Occipital lobe (tissue), 2 donors: ENCODE measurements around the gene IQSEC1. TPM values are rescaled to one million over a fixed set of nuclear protein-coding genes. Genes with fewer than 3 reads are reported as not detected.
A peak's percentile ranks its signal among the peaks of the same experiment; 100 is the strongest.
"Not testable (repeated sequence)": the region's sequence is repeated elsewhere in the genome, so short reads cannot be mapped to it uniquely, and the experiment has no call there.

Source experiments
- DNase-seq: peaks from one replicate; lab custom pipeline; 2025; lab: John Stamatoyannopoulos, UW
- total RNA-seq: library from RNA; depleted of rRNA; stranded (reverse); fragments of >200 nt; gene quantifications from one replicate; pipeline ENCODE4 v1.2.3, GENCODE V29; 2014

IQSEC1 gene
- total RNA-seq, 1 donor from 2014 or later: 14.3 TPM

DNA sequence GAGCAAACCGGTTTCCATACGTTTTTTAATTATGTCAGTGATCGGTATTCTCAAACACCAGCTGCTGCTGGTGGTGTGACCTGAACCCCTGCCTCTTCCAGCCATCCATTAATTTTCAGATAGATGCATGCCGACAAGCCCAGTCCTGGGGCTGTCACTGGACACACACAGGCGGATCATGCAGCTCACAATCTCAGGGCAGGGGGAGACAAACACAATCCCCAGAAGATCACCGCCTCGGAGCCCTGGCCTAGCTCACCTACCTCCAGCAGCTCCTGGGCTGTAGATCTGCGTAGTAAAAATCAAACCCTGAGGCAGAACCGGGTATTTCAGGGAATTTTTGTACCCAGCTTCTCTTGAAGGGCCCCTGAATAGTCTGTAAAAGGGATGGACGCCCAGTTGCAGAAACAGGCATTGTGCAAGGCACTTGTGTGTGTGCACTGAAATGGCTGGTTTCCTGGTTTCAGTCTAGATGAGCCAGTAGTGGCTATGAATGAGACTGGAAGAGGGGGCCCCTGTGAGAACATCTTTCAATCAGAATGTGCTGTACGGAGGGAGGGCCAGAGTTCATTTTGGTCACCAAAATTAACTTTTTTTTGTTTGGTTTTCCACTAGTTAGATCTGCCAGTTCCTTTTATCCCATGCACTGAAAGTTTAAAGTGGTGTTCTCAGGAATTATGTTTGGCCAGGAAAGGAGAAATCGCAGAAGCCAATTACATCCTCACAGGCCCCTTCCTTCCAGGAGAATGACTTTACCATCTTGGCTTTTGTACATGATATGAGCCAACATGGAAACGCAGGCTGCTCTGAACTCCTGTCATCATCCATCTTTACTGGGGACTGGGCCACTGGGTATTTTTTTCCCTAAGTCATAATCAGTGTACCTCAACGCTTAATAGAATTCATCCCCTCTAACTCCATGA, 176.9 kb downstream of the IQSEC1 start:
- DNase-seq: no peak

DNA sequence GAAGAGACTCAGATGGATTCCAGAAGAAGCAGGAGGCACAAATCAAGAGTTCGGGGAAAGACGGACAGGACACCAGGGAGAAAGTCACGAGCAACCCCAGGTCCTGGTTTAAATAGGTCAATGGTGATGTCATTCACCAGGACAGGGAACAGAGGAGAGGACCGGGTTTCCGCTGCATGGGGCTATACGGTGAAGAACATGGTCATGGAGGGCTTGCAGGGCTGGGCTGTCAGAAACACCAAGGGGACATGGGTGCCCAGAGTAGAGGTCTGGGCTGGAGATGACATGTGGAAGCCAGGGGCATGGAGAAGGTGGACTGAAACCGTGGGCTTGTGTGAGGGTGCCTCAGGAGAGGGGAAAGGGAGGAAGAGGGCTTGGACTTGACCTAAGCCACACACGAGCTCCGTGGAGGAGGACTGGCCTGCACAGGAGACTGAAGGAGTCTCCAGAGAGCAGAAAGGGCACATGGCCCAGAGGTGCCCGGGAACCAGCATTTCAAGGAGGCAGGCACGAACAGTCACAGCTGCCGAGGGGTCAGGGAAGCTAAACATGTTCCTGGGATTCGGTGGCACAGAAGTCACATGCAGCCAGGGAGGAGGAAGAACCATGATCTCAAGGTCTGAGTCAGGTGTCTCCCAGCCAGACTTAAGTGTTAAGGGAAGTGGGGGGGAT, 177.7 kb downstream of the IQSEC1 start:
- no peak for DNase-seq

DNA sequence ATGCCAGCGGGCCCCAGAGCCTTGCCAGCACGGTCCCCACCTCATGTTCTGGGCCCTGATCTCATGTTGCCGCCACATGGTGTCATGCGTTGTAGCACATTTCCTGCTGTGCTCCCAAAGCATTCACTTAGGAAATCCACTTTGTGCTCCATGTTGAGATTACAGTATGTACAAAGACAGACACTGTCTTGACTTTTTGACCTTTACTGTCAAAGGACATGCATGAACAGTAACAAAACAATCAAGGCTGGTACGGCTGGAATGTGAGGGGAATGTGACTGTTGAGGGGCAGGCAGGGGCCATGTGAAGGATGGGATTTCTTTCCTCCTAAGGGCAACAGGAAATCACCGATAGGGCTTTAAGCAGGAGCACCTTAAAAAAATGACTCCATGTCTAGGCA, 178.6 kb downstream of the IQSEC1 start:
- no peak for DNase-seq

DNA sequence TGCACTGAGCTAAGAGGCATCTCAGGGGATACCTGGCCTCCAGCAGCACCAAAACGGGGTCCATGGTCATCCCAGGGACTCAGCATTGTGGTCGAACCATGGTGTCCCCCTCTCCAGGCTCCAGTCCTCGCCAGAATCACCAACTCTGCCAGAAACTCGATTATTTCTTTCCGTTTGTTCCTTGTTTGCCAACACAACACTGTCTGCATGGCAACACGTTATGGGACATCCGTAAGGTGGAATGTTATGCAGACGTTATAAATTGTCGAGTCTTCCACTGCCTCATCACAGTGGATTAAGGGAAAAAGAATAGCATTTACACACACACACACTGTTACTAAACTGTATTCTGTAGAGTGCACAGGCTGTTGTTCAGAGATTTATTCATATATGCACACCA, 179.4 kb downstream of the IQSEC1 start:
- no peak for DNase-seq

DNA sequence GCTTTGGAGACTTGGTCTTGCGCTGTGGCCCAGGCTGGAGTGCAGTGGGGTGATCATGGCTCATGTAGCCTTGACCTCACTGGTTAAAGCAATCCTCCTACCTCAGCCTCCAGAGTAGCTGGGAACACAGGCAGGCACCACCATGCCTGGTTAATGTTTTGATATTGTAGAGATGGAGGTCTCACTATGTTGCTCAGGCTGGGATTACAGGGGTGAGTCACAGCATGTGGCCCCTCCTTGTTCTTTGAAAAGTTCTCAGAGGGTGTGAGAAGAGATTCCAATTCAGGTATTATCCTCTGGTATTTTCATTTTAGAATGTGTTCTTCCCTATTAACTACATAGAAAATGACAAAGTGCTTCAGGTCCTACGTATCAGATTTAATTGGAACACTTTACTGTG, 180.0 kb downstream of the IQSEC1 start:
- no peak for DNase-seq

DNA sequence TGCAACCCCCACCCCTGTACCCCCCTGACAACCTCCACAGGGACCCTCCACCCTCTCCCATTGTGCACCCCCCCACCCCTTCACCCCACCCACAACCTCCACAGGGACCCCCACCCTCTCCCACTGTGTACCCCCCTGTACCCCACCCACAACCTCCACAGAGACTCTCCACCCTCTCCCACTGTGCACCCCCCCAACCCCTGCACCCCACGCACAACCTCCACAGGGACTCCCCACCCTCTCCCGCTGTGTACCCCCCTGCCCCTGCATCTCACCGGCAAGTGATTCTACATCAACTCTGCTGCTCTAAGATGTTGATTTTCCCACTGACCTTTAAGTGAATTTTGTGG, 180.4 kb downstream of the IQSEC1 start:
- DNase-seq: no peak

DNA sequence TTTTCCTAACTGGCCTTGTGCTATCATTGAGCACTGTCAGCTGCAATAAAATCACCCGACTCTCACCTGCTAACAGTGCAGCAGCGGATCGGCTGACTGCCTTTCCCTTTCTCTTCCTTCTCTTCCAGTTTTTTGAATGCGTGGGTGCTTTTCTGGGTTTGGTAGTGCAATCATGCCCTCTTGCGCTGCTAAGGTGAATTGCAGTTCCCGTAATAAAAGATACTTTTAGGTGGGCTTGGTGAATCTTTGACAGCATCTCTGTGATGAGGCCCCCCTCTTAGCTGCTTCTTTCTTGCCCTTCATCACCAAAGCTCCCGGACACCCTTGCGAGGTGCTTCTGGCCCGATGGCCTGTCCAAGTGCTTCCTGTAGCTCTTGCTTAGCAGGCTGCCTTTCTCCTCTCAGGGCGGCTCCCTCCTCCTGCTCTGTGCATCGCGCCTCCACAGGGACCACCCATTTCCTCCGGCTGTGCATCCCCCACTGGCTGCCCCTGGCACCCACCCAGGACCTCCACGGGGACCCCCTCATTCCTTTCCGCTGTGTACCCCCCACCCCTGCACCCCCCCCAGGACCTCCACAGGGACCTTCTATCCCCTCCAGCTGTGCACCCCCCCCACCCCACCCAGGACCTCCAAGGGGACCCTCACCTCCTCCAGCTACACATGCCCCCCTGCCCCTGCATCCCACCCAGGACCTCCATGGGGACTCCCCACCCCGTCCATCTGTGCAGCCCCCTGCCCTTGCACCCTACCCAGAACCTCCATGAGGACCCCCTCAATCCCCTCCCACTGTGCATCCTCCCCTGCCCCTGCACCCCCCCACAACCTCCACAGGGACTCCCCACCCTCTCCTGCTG, 181.0 kb downstream of the IQSEC1 start:
- peak; percentile 45 for DNase-seq

DNA sequence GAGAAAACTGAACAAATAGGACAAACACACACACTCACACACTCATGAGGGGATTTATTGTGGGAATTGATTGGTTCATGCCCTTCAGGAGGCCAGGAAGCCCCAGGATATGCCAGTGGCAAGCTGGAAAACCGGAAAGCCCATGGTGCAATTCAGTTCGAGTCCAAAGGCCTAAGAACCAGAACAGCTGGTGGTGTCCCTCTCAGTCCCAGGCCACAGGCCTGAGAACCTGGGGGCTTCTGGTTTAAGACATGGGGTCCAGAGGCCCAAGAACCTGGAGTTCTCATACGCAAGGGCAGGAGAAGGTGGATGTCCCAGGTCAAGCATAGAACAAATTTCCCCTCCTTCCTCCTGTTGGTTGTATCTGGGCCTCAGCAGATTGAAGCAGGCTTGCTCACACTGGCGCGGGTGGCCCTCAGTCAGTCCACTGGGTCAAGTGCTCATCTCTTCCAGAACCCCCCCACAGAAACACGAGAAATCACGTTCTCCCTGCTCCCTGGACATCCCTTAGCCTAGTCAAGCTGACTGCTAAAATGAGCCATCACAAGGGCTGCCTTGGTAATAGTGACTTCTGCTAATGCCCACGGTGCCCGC, 181.7 kb downstream of the IQSEC1 start:
- DNase-seq: no peak

DNA sequence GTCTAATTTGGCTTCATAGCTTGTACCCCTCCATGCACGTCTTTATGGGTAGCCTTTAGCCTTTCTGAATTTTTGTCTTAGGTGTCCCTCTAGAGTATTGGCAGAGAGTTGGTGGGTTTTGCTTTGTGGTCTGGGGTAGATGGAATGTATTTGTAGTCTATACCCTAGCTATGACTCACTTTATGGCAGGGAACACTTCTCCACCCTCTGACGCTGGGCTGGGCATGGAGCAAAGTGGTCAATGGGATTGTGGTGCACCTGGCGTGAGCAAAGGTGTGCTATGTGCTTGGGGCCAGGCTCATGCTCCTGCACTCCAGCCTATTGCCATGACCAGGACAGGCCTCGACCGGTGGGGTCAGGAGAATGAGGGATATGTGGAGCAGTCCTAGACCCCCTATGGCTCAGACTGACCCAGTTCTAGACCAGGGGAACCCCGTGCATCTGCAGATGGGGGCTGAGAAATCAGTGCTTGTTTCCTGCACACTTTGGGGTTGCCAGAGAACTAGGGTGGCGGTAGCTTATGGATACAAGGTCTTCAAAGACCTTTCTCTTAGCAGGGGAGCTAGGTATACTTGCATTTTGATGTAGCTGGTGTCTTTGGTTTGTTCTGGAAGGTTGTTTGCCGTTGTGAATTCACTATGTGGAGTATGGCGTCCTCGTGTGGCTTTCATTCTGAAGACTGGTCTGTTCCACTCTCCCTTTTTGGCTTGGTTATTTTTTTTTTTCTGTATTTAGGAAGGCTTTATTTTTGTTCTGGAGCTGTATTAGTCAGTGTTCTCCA, 182.4 kb downstream of the IQSEC1 start:
- DNase-seq: no peak

DNA sequence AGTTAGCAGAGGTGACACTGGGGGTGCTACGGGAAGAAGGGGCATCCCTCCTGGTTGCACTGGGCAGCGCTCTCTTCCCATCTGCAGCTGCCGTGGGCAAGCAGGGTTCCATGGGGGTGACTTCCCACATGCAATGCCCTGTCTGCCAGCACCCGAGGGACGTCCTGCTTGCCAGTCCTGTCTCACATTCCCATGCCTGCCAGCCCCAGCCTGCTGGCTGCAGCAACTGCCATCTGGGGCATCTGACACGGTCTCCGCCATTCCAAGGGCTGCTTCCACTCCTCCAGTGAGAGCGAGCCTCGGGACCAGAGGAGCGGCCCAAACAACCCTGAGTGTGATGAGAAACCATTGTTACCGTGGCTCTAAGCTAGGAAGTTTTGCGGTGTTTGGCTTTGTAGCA, 186.5 kb downstream of the IQSEC1 start:
- no peak for DNase-seq

DNA sequence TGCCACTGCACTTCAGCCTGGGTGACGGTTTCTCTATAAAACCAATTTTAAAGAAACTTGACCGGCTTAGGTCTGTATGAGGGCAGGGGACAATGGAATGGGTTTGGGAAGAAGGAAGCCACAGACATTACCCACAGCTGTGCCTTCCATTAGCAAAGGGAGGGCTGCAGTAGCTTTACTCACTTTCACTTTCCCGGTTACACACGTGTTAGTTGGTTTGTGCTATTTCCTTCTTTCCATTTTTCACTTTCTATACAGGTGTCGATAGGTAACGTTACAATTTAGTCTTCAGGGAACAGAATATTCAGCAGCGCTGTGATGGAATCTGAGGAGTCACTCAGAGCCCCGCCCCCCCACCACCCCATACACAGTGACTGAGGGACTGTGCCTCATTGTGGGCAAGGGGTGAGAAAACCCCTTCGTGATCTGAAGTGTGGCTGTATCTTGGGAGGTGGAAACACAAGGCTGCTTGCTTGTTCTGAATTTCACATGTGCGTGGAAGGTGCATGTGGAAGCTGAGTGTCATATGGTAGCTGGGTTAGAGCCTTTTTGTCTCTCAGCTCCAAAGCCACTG, 187.0 kb downstream of the IQSEC1 start:
- DNase-seq: no peak

DNA sequence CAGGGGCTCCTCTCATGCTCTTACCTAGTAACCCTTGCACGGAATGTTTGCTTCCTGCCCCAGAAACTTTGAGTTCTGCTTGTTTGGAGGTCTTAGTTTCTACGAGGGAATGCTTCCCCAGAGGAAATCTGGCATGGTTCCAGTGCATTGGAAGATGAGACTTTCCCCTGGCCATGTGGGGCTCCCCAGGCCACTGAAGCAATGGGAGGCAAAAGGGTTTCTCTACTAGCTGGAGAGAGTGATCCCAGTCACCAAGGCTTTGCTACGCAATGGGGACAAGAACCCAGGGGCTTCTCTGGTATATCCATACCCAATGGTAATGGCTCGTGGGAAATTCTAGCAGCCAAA, 187.7 kb downstream of the IQSEC1 start:
- DNase-seq: no peak

DNA sequence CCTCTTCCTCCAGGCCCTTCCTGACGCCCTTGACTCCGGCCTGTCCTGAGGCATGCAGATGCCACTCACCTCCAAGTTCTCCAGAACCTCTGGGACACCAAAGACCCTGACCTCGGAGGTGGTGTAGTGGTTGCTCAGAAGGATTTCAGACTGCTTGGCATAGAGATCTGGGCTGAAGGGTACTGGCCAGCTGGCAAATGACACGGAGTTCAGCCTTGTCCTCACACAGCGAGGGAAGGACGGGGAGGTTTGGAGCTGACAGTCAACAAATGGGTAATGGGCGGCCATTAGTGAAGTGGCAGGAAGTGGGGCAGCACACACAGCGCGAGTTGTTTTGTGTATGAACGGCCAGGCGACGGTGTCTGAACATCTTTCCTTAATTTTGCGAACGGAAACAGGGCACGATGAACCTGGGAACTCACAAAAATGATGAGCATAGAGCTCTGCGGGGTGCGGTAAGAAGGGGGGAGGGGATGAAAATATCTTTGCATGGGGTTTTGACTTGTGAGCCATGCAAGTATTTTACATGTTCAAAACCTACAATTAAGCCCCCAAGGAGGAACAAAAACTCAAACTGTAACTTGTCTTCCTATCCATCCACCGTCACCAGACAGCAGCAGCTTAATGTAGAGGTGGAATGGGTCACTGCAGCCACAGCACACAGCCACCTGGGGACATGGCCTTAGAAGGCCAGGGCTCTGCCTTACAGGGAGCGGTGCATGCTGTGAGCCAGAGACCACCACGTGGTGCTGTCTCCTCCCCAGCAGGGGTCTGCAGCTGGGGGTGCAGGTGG, 188.2 kb downstream of the IQSEC1 start:
- DNase-seq: no peak

DNA sequence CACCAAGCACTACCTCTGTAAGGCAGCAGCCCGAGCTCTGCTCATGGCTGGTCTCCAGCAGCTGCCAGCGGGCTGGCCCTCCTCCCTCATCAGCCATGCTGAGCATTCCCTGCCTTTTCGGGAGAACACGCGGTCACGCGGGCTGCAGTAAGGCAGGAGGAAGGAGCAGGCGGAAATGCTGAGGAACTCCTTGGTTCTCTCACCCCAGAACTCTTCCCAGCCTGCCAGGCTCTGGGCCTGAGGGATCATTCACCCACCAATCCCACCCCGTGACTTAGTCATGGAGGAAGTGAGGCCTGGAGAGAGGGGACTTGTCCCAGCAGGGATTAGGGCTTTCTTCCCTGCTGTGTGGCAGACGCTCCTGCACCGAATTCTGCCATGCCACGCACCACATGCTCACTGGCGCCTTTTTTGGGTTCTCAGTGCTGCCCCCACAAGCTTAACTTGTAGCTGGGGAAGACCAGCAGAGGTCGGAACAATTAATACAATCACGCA, 189.0 kb downstream of the IQSEC1 start:
- peak; percentile 73 for DNase-seq

DNA sequence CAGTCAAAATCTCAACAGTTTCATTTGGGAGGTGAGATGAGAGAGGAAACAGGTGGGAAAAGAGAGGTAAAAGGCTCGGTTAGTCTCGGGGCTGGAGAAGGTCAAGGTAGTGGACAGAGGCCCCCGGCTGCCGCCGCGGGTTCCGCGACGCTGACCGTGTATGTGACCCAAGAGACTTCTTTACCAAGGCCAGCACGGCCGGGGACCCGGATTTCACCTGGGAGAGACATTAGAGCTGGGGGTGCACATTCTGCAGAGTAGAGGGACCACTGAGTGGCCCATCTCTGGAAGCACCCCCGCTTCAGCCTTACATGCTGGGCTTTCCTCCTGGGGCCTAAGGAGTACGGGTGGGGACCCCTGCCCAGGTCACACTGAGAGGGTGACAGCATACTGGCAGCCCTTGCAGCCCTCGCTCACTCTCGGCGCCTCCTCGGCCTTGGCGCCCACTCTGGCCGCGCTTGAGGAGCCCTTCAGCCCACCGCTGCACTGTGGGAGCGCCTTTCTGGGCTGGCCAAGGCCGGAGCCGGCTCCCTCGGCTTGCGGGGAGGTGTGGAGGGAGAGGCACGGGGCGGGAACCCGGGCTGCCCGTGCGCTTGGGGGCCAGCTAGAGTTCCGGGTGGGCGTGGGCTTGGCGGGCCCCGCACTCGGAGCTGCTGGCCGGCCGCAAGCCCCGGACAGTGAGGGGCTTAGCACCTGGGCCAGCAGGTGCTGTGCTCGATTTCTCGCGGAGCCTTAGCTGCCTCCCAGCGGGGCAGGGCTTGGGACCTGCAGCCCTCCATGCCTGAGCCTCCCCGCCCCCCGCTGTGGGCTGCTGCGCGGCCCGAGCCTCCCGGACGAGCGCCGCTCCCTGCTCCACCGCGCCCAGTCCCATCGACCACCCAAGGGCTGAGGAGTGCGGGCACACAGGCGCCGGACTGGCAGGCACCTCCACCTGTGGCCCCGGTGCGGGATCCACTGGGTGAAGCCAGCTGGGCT, 190.6 kb downstream of the IQSEC1 start:
- DNase-seq: no peak

DNA sequence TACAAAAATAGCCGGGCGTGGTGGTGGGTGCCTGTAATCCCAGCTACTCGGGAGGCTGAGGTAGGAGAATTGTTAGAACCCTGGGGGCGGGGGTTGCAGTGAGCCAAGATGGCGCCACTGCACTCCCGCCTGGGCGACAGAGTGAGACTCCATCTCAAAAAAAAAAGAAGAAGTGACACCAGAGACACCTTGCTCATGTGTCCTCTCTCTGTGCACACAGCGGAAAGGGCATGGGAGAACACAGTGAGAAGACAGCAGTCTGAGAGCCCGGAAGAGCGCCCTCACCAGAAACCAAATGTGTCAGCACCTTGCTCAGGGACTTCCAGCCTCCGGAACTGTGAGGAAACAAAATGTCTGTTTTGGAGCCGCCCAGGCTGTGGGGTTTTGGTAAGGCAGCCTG, 191.4 kb downstream of the IQSEC1 start:
- not testable (repeated sequence) for DNase-seq

DNA sequence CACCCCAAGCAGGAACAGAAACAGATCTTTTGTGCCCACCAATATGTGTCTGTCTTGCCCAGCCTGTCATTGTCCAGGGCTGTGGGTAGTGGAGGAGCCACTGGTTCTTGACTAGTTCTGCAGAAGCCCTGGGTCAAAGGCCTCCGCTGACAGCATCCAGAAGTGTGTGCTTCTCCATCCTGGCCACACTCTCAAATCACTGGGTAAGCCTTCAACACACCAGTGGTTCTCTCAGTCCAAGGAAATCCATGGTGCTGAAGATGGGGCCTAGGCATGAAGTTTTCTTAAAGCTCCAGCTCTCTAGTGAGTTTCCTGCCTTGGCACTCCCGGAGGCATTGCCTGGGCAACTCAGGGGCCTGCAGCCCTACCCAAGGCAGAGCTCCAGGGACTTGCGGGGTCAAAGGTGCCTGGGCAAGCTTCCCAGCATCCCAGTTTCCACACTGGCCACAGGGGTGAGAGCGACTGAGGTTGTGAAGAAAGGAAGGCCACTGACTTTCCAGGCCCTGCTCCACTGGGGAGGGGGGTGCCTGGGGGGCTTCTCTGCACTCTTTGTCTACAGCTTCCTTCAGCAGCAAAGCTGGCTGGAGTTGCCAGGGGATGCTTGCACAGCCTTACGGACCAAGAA, 193.9 kb downstream of the IQSEC1 start:
- no peak for DNase-seq

DNA sequence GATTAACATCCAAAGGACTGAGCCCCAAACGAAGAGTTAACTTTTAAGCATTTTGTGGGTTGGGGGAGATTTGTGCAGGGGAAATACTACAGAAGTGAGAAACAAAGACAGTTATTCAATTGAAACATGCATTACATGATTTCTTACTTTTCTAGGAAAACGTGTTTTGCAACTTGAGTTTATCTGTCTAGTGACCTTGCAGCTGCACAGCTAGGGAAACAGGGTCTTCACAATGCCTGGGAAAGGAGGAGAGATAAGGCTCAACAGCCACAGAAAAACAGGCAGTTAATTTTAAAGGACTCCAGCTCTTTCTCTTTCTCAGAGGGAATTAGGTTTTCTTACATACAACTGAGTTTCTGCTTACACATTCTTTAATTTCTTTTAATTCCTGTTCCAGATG, 194.5 kb downstream of the IQSEC1 start:
- DNase-seq: not testable (repeated sequence)
